T-helper 2 cell (primary cell): ENCODE data around the gene CIAO1.
A peak's percentile ranks its signal among the peaks of the same experiment; 100 is the strongest.
"Not testable (repeated sequence)": the region's sequence is repeated elsewhere in the genome, so short reads cannot be mapped to it uniquely, and the experiment has no call there.

Experiments used
- DNase-seq, 5 experiments: peaks; one replicate each; pipeline versions ENCODE4 v3.0.0 to v3.0.0-alpha.2; 2012 to 2022

The CIAO1 gene

DNA sequence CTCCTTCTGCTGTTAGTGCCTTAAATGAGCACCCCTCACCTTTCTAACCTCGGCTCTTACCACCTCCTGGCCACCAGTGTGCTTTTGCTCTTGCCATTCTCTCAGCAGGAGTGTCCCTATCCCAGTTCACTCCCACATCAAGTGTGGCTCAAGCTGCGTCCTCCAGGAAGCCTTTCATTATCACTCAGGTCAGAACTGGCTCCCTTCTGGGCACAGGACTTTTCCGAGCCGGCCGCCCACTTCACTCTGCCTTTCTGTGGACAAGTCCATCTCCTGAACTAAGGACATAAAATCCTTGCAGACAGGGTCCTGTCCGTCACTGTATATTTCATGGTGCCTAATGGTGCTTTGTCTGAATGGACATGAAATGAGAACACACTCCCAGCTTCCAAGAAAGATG lies 15.8 kb upstream of the CIAO1 start:
- no peak for DNase-seq

DNA sequence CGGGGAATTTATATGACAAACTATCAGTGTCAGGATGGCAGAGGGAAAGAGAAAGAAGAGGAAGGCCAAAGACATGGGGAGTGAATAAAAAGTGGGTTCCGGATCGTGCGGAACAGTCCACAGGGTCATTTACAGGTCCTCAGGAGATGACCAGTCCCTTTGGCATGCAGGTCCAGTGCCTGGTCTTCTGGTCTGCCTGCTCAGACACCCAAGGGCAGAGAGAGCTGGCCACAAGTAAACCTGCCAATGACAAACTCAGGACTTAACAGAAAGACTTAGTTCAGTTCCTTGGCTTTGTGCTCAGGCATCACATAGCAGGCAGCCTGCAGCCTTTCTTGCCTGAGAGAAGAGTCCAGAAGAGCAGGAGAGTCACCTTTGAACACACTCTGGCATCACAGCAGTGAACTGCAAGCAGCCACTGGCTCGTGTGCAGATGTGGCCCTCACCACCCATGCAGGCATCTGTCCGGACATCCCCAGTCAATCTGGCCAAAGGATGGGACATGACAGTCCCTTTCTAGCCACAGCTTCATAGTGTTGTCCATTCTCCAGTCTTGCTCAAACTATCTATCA lies 14.2 kb upstream of the CIAO1 start:
- DNase-seq: no peak

DNA sequence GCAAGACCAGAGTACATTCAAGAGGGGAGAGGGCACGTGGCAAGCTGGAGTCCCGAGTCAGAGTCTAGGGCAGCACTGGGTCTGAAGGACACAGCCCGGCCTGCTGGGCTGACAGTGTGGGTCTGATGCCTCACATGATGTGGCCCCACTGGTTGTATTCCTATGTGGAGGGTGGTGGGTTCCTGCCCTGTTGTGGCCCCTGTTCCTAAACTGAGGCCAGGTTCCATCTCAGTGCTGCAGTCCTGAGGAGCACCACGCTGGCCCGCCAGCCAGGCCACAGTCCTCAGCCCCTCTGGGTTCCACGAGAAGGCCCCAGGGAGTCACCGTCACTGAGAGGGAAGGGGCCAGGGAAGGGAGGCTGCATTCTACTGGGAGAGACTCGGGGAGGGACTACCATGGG lies 13.5 kb upstream of the CIAO1 start:
- no peak for DNase-seq

DNA sequence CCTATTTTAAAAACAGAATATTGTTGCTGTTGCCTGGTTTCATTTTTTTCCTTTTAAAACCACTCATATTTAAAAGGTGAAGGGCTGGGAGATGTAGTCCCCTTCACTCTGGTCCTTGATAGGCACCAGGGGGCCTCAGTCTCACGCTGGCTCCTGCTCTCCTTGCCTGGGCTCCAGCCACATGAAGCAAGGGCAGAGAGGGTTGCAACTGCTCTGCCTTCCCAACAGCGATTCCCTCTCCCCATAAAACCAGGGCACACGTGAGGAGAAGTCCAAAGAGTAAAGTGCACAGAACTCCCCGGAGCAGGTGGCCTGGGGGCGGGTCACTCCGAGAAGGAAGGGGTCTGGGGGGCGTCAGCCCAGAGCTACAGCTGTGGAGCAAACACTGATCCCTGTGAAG lies 13.0 kb upstream of the CIAO1 start:
- no peak for DNase-seq

DNA sequence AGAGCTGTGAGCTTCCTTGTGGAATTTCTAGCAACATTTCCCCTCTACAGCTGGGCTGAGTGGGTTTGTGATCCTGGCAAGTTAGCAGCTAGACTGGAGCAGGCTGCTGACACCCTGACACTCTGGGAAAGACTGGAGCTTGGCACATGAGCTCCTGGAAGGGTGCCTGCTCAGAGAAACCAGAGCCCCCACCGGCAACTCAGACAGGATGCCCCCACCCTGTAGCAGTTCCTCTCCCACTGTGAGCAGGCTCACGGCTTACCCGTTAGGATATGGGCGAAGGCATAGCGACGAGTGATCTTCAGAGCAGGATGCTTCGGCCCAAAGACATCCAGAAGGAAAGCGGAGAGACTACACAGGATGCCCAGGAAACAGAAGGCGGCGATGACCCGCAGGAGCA lies 11.5 kb upstream of the CIAO1 start:
- DNase-seq: no peak

DNA sequence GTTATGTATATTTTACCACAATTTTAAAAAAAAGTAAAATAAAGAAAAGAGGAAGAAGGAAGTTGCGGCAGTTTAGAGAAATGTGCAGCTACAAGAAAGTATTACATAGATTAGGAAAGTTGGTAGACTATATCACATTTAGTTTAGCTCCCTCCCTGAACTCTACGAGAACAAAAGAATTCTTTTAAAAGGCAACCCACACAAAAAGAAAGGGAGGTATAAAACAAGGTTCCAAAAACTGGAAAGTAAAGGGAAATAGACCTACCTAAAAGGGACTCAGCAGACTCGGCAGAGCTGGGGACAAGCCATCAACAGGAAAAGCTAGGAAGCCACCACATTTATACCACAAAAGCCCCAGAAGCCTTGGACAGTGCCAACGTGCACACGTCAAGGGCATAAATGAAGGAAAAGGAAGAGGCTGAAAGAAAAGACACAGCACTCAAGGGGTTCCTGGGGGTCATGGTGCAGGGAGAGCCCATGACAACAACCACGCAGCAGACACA lies 9.4 kb upstream of the CIAO1 start:
- DNase-seq: no peak

DNA sequence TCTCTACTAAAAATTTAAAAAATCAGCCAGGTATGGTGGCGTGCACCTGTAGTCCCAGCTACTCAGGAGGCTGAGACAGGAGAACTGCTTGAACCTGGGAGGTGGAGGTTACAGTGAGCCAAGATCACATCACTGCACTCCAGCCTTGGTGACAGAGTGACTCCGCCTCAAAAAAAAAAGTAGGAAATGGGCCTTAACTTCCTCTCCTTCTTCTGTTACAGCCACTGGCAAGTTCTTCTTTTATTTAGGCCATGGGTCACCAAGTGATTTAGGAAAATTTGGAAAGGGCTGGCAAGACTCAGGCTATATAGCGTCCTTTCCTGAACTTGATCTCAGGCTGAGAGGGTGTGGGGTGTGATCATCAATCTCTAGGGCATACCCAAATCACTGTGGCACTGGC lies 8.3 kb upstream of the CIAO1 start:
- DNase-seq: not testable (repeated sequence)

DNA sequence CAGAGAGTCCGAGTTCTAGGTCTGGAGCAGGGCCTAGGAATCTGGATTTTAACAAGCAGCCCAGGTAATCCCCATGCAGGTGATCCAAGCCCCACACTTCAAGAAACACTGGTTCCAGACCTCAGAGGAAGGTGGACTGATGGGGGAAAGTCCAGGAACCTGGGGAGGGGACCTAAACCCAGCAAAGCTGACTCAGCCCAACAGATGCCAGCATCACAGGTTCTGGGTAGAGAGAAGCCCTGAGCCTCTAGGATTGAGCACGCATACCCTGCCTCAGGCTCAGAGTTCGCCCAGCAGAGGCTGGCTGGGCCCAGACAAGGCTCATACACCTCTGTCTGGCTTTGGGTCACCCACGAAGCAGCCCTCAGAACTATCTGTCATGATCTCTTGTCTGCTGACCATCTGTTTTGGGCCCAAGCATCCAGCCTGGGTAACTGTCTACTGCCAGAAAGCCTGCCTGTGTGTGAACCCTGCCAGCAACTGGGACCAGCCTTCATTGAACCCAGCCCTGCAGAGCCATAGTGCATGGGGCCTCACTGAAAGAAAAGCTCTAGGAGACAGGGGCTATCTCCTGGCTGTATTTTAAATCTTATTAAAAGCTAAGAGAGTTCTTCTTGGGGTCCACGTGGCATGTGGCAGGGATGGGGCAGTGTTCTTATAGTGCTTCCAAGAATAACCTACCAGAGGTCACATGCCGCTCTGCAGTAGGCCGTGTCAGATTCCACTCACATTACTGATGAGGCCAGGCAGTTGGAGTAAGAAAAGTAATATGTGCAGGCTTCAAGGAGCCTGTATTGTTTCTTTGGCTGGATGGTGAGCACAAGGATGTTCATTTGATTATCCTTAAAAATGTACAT lies 7.6 kb upstream of the CIAO1 start:
- DNase-seq: no peak

DNA sequence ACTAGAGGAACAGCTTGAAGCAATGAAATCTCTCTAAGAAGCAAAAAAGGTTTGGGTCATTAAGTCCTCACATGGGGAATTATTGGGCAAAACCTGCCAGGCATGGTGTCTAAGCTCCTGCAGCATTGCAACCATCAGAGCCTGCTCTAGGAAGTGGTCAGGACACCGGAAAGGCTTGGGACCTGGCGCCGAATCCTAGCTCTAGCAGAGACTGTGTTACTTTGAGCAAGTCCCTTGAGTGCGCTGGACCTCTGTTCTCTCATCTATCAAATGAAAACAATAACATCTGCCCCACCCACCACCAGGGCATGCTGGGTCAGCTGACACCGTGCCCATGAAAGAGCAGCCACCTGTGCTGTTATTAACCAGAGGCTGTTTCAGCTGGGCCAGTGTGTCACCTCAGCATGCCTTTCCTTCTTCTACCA lies 6.5 kb upstream of the CIAO1 start:
- DNase-seq: no peak

DNA sequence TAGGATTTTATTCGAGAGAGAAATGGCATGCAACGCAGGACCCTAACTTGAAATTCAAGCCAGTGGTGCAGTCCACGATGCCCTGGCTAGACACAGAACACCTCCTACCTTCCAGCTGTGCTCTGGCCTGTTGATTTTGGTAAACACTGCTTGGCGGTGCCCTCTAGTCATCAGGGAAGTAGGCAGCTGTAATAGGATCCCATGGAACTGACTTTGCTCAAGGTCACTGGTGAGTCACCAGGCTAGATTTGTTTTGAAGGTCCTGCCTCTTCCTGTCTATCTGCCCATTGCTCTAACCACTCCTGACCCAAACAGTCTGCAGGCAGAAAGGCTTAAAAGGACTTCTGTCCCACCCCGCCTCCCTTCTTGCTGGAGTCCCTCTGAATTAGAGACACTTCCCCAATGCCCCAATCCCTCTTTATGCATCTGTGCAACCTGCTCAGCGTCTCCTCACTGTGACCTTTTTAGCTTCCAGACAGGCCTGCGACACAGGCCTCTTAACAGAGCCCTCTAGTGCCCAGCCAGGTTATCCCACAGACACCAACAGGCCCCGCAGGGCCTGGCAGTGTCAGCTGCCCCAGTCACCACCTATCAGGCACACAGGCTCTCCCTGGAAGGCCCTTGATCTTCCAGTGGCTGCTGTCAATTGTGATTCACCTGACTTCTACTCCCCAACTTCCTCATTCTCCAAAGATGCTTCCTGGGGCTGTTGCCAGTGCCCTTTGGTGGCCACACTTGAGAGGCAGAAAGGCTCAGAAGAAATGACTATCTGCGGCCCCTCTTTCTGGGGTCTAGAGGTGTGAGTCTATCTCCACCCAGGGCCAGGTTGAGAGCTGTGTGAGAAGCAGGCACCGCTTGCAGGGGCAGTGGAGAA lies 5.4 kb upstream of the CIAO1 start:
- DNase-seq: peak in 1 of 5 experiments; percentile 63

DNA sequence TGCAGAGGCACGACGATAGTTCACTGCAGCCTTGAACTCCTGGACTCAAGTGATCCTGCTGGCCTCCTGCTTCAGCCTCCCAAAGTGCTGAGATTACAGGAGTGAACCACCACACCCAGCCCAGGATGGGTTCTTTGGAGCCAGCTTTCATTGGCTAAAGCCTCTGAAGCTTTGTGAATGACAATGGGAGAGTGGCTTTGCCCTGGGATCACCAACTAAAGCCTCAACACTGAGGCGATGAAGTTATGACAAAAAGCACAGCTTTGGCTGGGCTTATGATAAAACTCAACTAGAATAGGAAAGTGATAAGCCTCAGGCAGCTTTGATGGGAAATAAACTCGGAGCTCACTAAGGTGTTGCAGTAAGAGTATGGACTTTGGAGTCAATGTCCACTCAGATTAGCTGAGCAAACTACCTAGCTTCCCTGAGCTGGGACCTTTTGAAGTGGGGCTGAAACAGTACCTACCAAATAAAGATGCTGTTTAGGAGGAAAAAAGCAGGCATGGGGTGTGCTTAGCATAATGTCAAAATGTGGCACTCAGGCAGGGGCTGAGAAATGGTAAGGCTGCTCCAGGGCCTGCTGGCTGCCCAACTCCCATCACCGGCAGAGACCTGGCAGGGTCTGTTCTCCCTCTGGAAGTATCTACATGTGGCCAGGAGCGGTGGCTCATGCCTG lies 4.6 kb upstream of the CIAO1 start:
- DNase-seq: no peak

DNA sequence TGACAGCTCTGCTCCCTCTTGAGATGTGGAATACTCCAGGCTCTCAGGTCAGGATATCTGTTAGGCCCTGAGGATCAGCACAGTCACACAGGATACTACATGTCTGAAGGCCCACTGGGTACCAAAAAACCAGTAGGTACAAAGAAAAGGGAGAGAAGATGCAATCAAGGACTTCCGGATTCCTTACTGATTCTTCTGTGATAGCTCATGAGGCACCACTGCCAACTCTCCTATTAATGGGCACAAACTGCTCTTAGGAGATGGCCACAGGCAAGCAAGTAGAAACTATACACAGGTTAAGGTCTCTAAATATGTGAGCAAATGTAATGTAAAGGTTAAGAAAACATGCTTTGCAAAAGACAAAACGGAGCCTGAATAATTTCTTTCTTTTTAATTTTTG lies 3.7 kb upstream of the CIAO1 start:
- DNase-seq: no peak

DNA sequence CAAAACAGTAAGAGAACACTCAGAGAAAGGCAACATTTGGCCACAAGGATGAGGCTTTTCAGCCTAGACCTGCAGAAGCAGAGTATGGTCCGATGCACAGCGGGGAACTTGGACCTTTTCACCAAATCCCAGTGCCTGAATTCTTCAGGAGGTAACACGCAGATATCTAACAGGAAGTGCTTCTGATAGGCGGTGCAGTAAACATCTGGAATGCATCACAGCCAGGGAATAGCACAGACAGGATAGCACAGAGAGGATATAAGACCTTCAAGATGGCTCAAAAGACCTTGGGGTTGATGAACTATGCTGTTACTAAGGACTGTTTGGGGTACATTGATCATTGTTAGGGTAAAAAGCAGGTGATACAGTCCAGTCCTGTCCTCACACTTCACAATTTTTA lies 1.9 kb upstream of the CIAO1 start:
- no peak for DNase-seq

DNA sequence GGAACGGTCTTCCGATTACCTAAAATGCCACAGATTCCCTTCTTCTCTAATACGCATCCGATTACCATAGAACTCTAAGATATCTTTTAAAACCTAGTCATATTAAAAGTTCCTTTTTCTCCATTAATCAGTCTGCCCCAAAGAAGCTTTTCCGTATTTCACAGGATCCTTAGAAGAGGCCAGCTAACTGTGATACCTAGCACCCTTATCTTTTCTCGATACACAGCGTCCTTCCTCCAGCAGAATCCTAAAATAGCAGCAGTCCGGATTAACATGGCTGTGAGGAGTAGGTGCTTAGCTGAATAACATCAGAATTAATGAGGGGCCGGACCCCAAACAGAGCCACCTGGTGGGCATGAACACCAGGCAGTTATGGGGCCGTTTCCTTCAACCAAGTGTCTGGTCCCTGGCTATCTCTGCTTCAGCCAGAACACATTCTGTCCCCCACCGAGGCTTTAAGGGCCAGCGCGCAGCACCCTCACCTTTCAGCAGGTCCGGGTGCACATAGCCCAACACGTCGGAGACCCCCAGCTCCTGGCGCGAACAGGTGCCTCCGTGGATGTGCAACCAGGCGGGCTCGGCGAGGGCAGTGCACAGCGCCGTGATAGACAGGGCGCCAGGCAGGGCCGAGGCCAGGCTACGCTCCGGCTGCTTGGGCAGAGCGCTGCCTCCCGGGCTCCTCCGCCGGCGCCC lies 1.2 kb upstream of the CIAO1 start:
- peak in 1 of 5 experiments; percentile 53 for DNase-seq

DNA sequence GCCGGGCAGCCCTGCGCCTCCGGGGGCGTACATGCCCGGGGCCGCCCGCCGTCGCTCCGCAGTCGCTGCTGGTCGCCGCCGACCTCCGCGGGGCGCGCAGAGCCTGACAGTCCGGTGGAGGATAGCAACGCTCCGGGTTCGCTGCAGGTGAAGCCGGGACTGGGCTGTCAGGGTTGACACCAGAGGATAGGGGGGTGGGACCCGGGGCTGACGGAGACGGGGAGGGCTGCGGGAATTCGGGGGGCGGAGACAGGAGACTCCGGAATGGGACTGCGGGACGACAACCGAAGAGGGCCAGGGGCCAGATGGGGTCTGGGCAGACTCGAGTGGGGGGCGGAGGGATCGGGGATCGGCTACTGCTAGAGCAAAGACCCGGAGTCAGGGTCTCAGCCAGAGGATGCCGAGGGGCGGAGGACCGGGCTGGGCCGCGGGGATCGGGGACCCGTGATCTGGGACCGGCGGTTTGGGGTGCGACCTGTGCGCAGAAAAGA lies 631 bp upstream of the CIAO1 start:
- peak in 3 of 5 experiments; percentile 15 to 44 (median 37) for DNase-seq

DNA sequence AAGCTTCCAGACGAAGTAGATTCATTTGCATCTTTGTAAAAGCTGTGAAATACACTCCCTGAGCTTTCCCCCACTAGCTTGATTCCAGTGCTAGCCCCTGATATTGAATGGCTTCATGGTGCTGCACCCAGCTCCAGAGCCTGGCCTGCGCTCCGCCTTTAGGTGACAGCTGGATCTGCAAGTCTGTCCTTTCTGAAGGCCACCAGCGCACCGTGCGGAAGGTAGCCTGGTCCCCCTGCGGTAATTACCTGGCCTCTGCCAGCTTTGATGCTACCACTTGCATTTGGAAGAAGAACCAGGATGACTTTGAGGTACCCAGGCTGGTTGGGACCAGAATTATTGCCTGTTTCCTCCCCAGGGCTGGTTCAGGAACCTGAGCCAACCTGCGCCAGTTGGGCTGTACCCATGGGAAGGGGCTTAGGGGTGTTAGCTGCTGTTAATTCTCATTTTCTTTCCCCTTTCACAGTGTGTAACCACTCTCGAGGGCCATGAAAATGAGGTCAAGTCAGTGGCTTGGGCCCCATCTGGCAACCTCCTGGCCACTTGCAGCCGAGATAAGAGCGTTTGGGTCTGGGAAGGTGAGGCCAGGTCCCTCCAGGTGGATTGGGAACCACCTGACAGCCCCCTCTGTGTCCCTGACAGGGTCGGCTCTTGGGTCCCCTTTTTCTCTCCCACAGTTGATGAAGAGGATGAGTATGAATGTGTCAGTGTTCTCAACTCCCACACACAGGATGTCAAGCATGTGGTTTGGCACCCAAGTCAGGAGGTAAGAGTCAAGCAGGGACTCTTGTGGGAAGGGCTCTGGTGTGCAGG lies 1.3 kb downstream of the CIAO1 start:
- peak in 4 of 5 experiments; percentile 17 to 69 (median 26) for DNase-seq

DNA sequence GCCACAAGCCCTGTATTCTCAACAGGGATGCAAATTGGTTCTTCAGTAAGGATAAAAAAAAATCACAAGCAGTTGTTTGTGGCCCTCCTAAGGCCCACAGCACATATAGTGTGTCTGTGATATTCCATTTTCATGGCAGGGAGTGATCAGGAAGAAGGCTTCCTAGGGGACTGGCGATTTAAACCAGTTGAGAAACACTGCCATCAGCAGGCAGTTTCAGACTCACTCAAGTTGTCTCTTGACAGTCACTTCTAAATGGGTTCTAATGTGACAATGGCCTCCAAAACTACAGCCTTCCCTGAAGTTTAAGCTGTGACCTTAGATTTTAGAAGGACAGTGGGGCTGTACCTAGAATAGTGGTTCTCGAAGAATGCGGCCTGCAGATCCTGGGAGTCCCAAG lies 6.0 kb downstream of the CIAO1 start:
- DNase-seq: no peak

DNA sequence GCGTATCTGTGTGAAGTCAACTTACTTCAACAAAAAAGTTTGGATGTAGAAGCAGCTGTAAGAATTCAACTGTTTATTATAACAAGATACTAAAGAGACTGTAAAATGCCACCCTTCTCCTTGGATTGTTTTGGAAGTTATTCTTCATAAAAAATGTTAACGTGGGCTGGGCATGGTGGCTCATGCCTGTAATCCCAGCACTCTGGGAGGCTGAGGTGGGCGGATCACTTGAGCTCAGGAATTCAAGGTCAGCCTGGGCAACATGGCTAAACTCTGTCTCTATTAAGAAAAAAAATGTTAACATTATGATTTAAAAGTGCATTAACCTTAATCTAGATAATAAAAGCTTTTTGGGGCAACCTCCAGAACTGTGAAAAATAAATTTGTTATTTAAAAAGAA lies 7.7 kb downstream of the CIAO1 start:
- no peak for DNase-seq

DNA sequence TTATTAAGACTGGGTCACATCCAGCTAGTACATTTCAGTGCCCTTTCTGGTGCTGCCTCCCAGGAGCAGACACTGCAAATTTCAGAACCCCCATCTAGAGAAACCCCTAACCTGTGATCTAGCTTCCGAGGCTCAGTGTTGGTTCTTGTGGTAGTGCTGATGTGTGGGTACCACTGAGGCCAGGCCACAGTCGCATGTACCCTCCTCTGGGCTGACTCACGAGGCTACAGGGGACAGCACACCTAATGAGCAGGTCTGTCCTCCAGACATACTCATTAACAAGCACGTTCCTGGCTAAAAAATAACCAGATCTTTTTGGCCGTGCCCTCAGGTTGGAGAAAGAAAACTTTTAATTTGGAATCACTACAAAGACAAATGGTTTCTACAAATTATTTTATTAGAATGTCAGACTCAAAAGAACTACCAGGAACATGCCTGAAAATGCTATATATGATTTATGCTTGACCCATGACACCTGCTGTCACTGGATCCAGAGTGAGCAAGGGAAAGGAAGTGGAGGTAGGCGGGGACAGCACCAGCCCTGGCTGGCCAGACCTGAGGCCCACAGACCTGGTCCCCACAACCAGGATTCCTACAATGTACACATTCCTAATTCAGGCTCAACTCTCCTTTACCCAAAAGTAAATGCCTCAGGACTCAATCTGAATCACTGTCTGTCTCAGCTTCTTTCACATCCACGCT lies 8.5 kb downstream of the CIAO1 start:
- DNase-seq: no peak

DNA sequence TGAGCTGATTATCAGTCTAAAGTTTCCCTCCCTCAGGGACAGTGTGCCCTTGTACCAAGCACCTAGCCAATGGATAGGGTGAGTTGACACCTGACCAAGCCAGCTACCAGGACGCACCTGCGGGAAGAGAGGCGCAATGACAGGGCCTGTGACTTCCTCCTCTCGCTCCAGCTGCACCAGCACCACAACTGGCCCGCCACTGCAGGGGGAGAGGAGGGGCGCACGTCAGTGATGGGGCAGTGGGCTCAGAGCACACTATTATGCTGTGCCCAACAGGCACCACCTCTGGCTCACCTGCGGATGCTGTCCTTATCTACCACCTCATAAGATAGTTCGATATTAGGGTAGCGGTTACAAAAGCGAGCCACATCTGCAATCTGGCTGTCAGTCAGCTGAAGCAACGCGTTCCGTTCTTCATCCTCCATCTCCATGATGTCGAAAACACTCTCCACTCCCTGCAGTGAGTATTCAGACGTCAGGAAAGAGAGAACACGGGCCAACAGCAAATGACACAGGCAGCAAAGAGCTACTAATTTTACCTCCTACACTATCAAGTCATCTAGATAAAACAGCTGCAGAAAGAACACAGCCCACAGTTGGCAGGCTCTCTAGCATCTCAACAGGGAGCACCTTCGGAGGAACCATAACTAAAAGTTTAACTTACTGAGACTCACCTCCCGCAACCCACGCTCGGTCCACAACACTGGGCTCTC lies 10.9 kb downstream of the CIAO1 start:
- DNase-seq: no peak
